Prostate gland (tissue), 2 donors: ENCODE results near the gene ERC2.

Experiments
- POLR2AphosphoS5 ChIP-seq: sonication (generic); formaldehyde crosslinking; IDR thresholded peaks from one replicate; pipeline ENCODE4 v1.6.1; 2017; ENCODE audit warnings: antibody characterized with exemption
- TF ChIP-seq, protein P1 (sequence below), 4 experiments: fragments of 200-600 bp in 2 of 4; fragments of 450-650 bp in 2 of 4; sonication (generic) in 2 of 4; IDR thresholded peaks; 1 replicate in 3 of 4; 2 replicates in 1 of 4; pipeline ENCODE4 v1.5.1; 2016 to 2019; ENCODE audit warnings: antibody characterized with exemption in 4 of 4, mild to moderate bottlenecking in 2 of 4, moderate library complexity in 2 of 4

GRCh38 chr3:55824406-55824805, 643.9 kb downstream of the ERC2 start:
- TF ChIP-seq, protein P1, sequence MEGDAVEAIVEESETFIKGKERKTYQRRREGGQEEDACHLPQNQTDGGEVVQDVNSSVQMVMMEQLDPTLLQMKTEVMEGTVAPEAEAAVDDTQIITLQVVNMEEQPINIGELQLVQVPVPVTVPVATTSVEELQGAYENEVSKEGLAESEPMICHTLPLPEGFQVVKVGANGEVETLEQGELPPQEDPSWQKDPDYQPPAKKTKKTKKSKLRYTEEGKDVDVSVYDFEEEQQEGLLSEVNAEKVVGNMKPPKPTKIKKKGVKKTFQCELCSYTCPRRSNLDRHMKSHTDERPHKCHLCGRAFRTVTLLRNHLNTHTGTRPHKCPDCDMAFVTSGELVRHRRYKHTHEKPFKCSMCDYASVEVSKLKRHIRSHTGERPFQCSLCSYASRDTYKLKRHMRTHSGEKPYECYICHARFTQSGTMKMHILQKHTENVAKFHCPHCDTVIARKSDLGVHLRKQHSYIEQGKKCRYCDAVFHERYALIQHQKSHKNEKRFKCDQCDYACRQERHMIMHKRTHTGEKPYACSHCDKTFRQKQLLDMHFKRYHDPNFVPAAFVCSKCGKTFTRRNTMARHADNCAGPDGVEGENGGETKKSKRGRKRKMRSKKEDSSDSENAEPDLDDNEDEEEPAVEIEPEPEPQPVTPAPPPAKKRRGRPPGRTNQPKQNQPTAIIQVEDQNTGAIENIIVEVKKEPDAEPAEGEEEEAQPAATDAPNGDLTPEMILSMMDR (IDR thresholded peaks at IDR 0.05) = no peak
- TF ChIP-seq POLR2AphosphoS5 = no peak
